Smooth muscle cell (in vitro differentiated cells): ENCODE results near the gene HSF5. TPM values are rescaled to one million over a fixed set of nuclear protein-coding genes. Genes with fewer than 3 reads are reported as not detected.
"Not testable (repeated sequence)": the region's sequence is repeated elsewhere in the genome, so short reads cannot be mapped to it uniquely, and the experiment has no call there.

ENCODE experiments used
- DNase-seq: peaks from one replicate; lab custom pipeline; 2025; ENCODE audit not compliant: unreplicated experiment; lab: John Stamatoyannopoulos, UW
- H2AFZ ChIP-seq: fragments of 200-600 bp; sonication (generic); 2 replicates; pipeline ENCODE4 v1.6.0; 2016; ENCODE audit warnings: antibody characterized with exemption, low read depth, mild to moderate bottlenecking
- H3F3A ChIP-seq: fragments of 200-600 bp; sonication (generic); 2 replicates; pipeline ENCODE4 v1.6.0; 2017; ENCODE audit warnings: antibody characterized with exemption, low read depth
- H3K27ac ChIP-seq: fragments of 200-600 bp; sonication (generic); 2 replicates; pipeline ENCODE4 v1.5.1; 2016; ENCODE audit warnings: low read depth, mild to moderate bottlenecking
- H3K27me3 ChIP-seq: fragments of 200-600 bp; sonication (generic); 2 replicates; pipeline ENCODE4 v1.6.1; 2016; ENCODE audit warnings: low read depth, mild to moderate bottlenecking
- H3K36me3 ChIP-seq: fragments of 200-600 bp; sonication (generic); 2 replicates; pipeline ENCODE4 v1.5.1; 2016; ENCODE audit warnings: low read depth
- H3K4me1 ChIP-seq: fragments of 200-600 bp; sonication (generic); 2 replicates; pipeline ENCODE4 v1.5.1; 2016; ENCODE audit warnings: low read depth
- H3K4me2 ChIP-seq: fragments of 200-600 bp; sonication (generic); 2 replicates; pipeline ENCODE4 v1.6.0; 2016; ENCODE audit warnings: mild to moderate bottlenecking
- H3K4me3 ChIP-seq: fragments of 200-600 bp; sonication (generic); 2 replicates; pipeline ENCODE4 v1.5.1; 2016; ENCODE audit warnings: mild to moderate bottlenecking
- H3K79me2 ChIP-seq: fragments of 200-600 bp; sonication (generic); 2 replicates; pipeline ENCODE4 v1.6.0; 2016; ENCODE audit warnings: low read depth, mild to moderate bottlenecking
- H3K9ac ChIP-seq: fragments of 200-600 bp; sonication (generic); 2 replicates; pipeline ENCODE4 v1.6.0; 2016; ENCODE audit warnings: low read depth
- H3K9me3 ChIP-seq: fragments of 200-600 bp; sonication (generic); replicated peaks from 2 replicates; pipeline ENCODE4 v1.5.1; 2016; ENCODE audit warnings: low read depth
- H4K20me1 ChIP-seq: fragments of 200-600 bp; sonication (generic); 2 replicates; pipeline ENCODE4 v1.6.0; 2016; ENCODE audit warnings: low read depth
- WGBS: methylation state at CpG from one replicate; pipeline ENCODE4 v1.1.7; 2016; ENCODE audit warnings: low lambda C conversion rate; 5-methylcytosine and 5-hydroxymethylcytosine counted together
- polyA plus RNA-seq: library from polyadenylated mRNA; unstranded; fragments of >200 nt; fragmentation: Nextera tagmentation; extraction: Ambion mirVana; gene quantifications from 2 replicates; pipeline ENCODE4 v1.2.1, GENCODE V29; 2016
- total RNA-seq: library from RNA; depleted of rRNA; stranded (reverse); fragments of >200 nt; gene quantifications from 2 replicates; pipeline ENCODE4 v1.2.3, GENCODE V29; 2014
- TF ChIP-seq, protein P1 (sequence below): fragments of 200-600 bp; sonication (generic); IDR thresholded peaks from 2 replicates; pipeline ENCODE4 v1.5.1; 2017; ENCODE audit warnings: borderline replicate concordance, mild to moderate bottlenecking, antibody characterized with exemption; ENCODE audit not compliant: insufficient read depth, poor library complexity, severe bottlenecking

The HSF5 gene
- total and polyA plus RNA-seq, 2 experiments from 2014 or later: not detected

DNA sequence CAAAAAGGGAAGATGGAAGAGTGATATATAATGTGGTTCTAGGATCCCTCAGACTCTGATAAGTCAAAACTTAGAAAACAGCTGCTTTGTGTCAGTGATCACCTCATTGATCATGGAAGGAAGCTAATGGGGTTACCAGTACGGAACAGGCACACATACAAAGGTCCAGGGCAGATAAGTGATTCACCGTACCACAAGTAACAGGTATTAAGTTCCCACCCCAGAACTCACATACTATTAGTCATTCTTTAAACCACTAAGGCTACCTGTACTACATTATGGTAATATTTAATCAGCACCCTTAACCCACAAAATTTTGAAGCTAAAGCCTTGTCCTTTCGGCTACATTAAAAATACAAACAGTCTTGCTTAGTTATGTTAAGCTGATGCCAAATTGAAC lies 88.2 kb downstream of the HSF5 start:
- H3K36me3 ChIP-seq: no peaks in the 10 kb centered on the region
- no peak overlapping the region for H3K27ac ChIP-seq
- no peak overlapping the region for H3K4me2 ChIP-seq
- no peak overlapping the region for H2AFZ ChIP-seq
- H3K27me3 ChIP-seq: no peaks in the 10 kb centered on the region
- no peaks in the 10 kb centered on the region for H3K9me3 ChIP-seq
- no peaks in the 10 kb centered on the region for H3F3A ChIP-seq
- no peaks in the 10 kb centered on the region for H4K20me1 ChIP-seq
- H3K9ac ChIP-seq: no peak overlapping the region
- 81% methylated on average over 3 of the region's 3 CpGs for WGBS
- H3K79me2 ChIP-seq: no peaks in the 10 kb centered on the region
- no peak for DNase-seq
- peaks cover 21% of the 10 kb centered on the region for H3K4me1 ChIP-seq
- no peak overlapping the region for H3K4me3 ChIP-seq
- TF ChIP-seq, protein P1, sequence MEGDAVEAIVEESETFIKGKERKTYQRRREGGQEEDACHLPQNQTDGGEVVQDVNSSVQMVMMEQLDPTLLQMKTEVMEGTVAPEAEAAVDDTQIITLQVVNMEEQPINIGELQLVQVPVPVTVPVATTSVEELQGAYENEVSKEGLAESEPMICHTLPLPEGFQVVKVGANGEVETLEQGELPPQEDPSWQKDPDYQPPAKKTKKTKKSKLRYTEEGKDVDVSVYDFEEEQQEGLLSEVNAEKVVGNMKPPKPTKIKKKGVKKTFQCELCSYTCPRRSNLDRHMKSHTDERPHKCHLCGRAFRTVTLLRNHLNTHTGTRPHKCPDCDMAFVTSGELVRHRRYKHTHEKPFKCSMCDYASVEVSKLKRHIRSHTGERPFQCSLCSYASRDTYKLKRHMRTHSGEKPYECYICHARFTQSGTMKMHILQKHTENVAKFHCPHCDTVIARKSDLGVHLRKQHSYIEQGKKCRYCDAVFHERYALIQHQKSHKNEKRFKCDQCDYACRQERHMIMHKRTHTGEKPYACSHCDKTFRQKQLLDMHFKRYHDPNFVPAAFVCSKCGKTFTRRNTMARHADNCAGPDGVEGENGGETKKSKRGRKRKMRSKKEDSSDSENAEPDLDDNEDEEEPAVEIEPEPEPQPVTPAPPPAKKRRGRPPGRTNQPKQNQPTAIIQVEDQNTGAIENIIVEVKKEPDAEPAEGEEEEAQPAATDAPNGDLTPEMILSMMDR: no peak

DNA sequence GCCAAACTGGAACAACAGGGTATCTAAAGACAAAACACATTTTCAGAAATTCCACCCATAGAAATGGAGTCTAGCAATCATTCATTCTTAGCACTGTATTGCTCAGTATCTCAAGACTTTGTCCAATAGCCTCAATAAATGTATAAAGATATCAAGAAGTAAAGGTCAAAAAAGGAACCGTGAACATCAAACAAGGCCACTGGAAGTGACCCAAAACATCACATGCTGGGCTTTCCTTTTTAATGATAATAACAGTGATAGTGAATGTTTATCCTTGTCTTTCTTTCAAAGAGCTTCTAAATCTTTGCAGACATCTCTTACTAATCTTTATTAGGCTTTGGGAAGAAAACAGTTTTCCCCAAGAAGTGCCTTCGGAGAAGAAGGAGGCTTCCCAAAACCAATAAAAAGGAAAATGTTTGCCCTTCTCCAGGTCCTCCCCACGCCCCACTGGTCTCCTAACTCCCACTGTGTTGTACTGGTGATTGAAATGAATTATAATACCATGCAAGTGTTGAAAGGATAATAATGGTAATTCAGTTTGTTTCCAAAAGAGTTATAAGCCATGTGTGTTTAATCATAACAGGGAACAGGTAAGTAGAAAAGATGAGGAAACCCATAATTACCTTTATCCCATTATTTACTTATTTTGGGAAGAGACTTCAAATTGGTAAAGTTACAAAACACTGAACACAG lies 89.5 kb downstream of the HSF5 start:
- Histone ChIP-seq H3K79me2 (no peaks in the 10 kb centered on the region), H3K9me3 (no peaks in the 10 kb centered on the region), H3K4me1 (peaks cover 19% of the 10 kb centered on the region), H3K27me3 (no peaks in the 10 kb centered on the region), H3K36me3 (no peaks in the 10 kb centered on the region), H3K9ac (no peak overlapping the region), H2AFZ (no peak overlapping the region), H4K20me1 (no peaks in the 10 kb centered on the region), H3K27ac (no peak overlapping the region), H3K4me3 (no peak overlapping the region), H3K4me2 (no peak overlapping the region), H3F3A (no peaks in the 10 kb centered on the region)
- TF ChIP-seq, protein P1: no peak
- WGBS: 24% methylated on average over 3 of the region's 3 CpGs
- DNase-seq: no peak

GRCh38 chr17:58397421-58397820 lies 90.8 kb downstream of the HSF5 start:
- H3K79me2 ChIP-seq, H3K9ac ChIP-seq, H3K36me3 ChIP-seq, H3K4me2 ChIP-seq, H3K9me3 ChIP-seq, DNase-seq, H3K27ac ChIP-seq, H3K4me3 ChIP-seq, H3K4me1 ChIP-seq, H2AFZ ChIP-seq, H3F3A ChIP-seq, H4K20me1 ChIP-seq, H3K27me3 ChIP-seq: not testable (repeated sequence)
- WGBS: 82% methylated on average over 5 of the region's 5 CpGs

DNA sequence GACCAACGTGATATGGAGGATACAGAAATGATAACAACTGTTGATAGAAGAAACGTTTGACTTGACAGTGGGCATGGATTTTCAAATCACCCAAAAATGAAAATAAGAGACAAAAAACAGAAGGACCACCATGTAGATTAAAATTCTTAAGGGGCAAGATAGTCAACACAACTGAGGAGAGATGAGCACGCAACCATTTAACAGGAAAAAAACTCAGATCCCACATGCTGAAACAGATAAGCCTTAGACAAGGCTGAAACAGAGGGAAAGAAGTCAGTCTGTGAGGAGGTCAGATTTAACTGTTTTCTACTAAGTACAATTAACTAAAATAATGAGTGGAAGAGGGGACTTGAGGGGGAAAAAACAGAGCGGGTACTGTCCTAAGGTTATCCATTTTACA lies 92.0 kb downstream of the HSF5 start:
- H3K27ac ChIP-seq: no peak overlapping the region
- no peaks in the 10 kb centered on the region for H4K20me1 ChIP-seq
- no peaks in the 10 kb centered on the region for H3K36me3 ChIP-seq
- H3K4me1 ChIP-seq: no peaks in the 10 kb centered on the region
- H3K27me3 ChIP-seq: no peaks in the 10 kb centered on the region
- no peak overlapping the region for H2AFZ ChIP-seq
- H3K9ac ChIP-seq: no peak overlapping the region
- H3K9me3 ChIP-seq: no peaks in the 10 kb centered on the region
- WGBS: 65% methylated on average over 4 of the region's 4 CpGs
- no peaks in the 10 kb centered on the region for H3K79me2 ChIP-seq
- DNase-seq: no peak
- no peaks in the 10 kb centered on the region for H3F3A ChIP-seq
- no peak overlapping the region for H3K4me3 ChIP-seq
- H3K4me2 ChIP-seq: no peak overlapping the region
- TF ChIP-seq, protein P1: no peak
